ENCODE results near the gene NAPA. TPM values are rescaled to one million over a fixed set of nuclear protein-coding genes. Genes with fewer than 3 reads are reported as not detected.

The NAPA gene
- total RNA-seq, 4 donors from 2014 or later: 36.5 to 693 (median 144) TPM

DNA sequence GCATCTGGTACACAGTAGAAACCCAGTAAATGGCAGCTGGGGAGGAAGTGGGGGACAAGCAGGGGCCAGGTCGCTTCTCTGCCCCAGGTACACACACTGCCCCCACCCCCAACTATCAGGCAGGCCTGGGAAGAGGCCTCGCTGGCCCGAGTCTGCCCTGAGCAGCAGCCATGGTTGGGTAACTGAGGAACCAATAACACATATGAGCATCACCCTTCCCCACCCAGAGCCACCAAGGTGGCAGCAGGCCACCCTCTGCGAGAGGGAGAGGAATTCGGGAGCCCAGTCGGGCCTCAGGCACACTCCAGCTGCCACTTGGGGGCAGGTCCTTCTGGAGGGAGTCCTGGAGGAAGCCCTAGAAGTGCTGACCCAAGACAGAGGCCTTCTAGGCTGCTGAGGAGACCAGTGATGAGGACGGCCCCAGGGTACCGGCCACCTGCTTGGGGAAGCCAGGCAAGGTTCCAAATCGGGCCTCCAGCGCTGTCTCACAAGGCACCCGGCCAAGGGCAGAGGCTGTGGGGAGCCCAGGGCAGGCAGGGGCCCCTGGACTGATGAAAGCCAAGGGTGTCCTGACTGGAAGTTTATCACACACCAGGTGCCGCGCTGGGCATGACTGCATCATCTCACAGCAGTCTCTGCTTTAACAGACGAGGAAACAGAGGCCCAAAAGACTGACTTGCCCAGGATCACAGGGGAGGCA, 16.9 kb downstream of the NAPA start:
- intact Hi-C loops (cut with DNase I; ENCODE audit: low total_unique reads): no loop called here
- no peaks in the 10 kb centered on the region for H3K9me3 ChIP-seq
- no peak for DNase-seq
- no peaks in the 10 kb centered on the region for H3K27me3 ChIP-seq
- peaks cover 0 to 9% of the 10 kb centered on the region in 2 donors for H3K4me1 ChIP-seq
- H3K4me3 ChIP-seq: no peak overlapping the region
- H3K36me3 ChIP-seq: no peaks in the 10 kb centered on the region
- TF ChIP-seq, protein P1, sequence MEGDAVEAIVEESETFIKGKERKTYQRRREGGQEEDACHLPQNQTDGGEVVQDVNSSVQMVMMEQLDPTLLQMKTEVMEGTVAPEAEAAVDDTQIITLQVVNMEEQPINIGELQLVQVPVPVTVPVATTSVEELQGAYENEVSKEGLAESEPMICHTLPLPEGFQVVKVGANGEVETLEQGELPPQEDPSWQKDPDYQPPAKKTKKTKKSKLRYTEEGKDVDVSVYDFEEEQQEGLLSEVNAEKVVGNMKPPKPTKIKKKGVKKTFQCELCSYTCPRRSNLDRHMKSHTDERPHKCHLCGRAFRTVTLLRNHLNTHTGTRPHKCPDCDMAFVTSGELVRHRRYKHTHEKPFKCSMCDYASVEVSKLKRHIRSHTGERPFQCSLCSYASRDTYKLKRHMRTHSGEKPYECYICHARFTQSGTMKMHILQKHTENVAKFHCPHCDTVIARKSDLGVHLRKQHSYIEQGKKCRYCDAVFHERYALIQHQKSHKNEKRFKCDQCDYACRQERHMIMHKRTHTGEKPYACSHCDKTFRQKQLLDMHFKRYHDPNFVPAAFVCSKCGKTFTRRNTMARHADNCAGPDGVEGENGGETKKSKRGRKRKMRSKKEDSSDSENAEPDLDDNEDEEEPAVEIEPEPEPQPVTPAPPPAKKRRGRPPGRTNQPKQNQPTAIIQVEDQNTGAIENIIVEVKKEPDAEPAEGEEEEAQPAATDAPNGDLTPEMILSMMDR (IDR thresholded peaks at IDR 0.05): no peak
- TF ChIP-seq POLR2A (IDR thresholded peaks at IDR 0.05): no peak
- H3K27ac ChIP-seq: peak overlapping the region in 1 of 2 donors; percentile 2

DNA sequence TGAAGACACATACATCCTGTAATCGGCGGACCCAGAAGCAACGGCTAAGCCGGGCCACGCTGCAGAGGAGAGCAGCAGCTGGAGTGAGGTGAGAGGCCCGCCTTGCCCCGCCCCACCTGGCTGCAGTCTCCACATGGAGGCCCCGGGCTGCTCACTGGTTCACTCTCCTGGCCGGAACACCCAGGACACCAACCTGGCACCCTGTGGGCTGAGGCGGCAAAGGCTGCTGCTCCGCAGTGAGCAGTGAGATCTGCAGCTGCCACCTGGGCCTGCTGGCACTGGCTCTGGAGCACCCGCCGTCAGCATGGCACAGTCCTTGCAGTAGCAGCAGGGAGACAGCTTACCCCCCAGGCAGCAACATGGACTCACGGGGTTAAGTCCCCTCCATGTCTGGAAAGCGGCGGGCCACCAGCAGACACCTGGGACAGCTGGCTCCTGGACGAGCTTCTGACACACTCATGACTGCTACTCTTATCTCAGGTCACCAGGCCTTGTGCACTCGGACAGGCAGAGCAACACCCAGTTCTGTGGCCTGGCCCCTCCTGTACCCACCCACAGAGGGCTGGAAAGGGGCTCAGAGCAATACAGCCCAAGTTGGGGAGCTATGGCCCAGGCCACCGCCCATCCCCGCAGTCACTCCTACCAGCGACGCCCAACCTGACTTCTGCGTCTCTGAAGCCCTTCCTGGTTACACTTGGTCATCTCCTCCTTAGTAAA, 17.7 kb downstream of the NAPA start:
- peaks cover 0 to 9% of the 10 kb centered on the region in 2 donors for H3K4me1 ChIP-seq
- H3K4me3 ChIP-seq: no peak overlapping the region
- DNase-seq: no peak
- no peaks in the 10 kb centered on the region for H3K27me3 ChIP-seq
- H3K9me3 ChIP-seq: no peaks in the 10 kb centered on the region
- no peaks in the 10 kb centered on the region for H3K36me3 ChIP-seq
- H3K27ac ChIP-seq: peak overlapping the region; percentile 56 to 58
- intact Hi-C loops (cut with DNase I; ENCODE audit: low total_unique reads): no loop called here
- TF ChIP-seq, protein P1 (IDR thresholded peaks at IDR 0.05): no peak
- TF ChIP-seq POLR2A (IDR thresholded peaks at IDR 0.05): no peak

DNA sequence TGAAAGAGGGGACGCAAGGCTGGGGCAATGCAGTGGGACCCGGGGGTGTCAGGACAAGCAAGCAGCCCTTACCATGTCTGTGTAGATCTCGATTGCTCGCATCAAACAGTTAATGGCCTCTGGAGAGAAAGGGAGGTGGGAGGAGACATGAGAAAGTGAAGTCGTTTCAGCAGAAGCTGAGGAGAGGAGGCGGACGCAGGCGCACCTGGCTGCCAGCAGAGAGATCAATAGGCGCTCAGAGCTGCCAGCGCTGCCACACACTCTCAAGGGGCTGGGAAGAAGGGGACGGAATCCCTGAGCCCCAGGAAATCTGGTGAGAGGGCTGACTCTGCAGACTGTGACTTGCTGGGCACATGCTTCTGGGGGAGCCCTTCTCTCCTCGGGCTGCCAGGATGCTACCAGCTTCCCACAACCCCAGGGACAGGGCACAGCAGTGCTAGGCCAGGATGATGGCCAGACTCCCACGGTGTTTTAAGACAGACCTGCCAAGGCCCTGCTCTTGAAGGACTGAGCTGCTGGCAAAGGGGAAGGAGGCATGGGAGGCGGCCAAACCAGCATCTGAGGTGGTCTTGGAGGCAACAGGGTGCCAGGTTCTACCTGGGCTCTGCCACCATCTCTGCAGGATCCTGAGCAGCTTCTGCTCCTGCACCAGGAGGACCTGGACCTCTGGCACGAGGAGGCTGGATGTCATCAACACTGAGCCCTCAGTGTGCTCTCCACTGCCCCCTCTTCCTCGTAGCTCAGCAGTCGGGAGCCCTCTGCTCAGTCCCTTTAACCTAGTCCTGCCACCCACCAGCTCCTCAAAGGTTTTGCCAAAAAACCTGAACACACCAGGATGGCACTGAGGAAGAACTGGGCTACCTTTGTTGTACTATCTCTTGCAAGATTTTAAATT, 19.1 kb downstream of the NAPA start:
- no peak for DNase-seq
- Histone ChIP-seq H3K4me1 (peaks cover 0 to 9% of the 10 kb centered on the region in 2 donors), H3K36me3 (no peaks in the 10 kb centered on the region), H3K27ac (peak overlapping the region; percentile 56 to 58), H3K27me3 (no peaks in the 10 kb centered on the region), H3K9me3 (no peaks in the 10 kb centered on the region), H3K4me3 (no peak overlapping the region)
- TF ChIP-seq POLR2A (IDR thresholded peaks at IDR 0.05): no peak
- TF ChIP-seq, protein P1 (IDR thresholded peaks at IDR 0.05): no peak
- intact Hi-C loops (cut with DNase I; ENCODE audit: low total_unique reads): no loop called here

DNA sequence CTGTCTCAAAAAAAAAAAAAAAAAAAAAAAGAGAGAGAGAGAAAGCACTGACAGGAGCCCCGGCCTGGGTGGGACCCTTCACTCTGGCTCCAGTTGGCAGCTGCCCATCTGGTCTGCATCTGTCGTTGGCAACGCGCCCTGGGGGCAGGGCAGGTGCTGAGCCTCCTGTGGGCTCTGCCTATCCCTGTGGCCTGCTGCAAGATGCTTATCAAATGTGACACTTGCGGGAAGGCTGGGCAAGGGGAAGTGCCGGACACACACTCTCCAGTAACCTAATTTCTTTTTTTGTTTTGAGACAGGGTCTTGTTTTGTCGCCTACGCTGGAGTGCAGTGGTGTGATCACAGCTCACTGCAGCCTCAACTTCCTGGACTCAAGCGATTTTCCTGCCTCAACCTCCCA, 20.1 kb downstream of the NAPA start:
- H3K36me3 ChIP-seq: no peaks in the 10 kb centered on the region
- H3K27ac ChIP-seq: no peak overlapping the region
- DNase-seq: no peak
- H3K4me3 ChIP-seq: no peak overlapping the region
- no peaks in the 10 kb centered on the region for H3K27me3 ChIP-seq
- no peaks in the 10 kb centered on the region for H3K9me3 ChIP-seq
- TF ChIP-seq, protein P1 (IDR thresholded peaks at IDR 0.05): no peak
- TF ChIP-seq POLR2A (IDR thresholded peaks at IDR 0.05): no peak
- intact Hi-C loops (cut with DNase I; ENCODE audit: low total_unique reads): no loop called here
- H3K4me1 ChIP-seq: peaks cover 0 to 9% of the 10 kb centered on the region in 2 donors

Measured in uterus (tissue), 4 donors.